Hippocampal formation (tissue), 2 donors: ENCODE data around the gene SLC12A5.
A peak's percentile ranks its signal among the peaks of the same experiment; 100 is the strongest.

Experiments
- DNase-seq, 2 donors: peaks; one replicate each; lab custom pipeline; 2025; lab: John Stamatoyannopoulos, UW

The SLC12A5 gene

DNA sequence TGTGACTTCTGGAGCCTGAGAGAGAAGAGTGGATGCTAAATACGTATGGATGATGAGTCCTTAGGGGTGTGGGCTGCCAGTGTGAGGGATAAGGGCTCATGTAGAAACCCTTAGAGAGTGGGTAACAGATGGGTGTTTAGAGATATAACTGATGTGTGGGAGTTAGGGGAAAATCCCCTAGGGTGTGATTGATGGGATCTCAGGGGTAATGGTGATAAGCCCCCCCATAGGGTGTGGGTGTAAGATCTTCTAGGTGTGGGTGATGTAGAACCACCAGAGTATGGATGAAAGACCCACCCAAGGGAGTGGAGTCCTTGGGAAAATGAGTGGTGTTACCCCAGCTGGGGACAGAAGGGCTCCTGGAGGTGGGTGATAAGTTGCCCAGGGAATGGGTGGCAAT is 26.3 kb downstream of the SLC12A5 start:
- no peak for DNase-seq

DNA sequence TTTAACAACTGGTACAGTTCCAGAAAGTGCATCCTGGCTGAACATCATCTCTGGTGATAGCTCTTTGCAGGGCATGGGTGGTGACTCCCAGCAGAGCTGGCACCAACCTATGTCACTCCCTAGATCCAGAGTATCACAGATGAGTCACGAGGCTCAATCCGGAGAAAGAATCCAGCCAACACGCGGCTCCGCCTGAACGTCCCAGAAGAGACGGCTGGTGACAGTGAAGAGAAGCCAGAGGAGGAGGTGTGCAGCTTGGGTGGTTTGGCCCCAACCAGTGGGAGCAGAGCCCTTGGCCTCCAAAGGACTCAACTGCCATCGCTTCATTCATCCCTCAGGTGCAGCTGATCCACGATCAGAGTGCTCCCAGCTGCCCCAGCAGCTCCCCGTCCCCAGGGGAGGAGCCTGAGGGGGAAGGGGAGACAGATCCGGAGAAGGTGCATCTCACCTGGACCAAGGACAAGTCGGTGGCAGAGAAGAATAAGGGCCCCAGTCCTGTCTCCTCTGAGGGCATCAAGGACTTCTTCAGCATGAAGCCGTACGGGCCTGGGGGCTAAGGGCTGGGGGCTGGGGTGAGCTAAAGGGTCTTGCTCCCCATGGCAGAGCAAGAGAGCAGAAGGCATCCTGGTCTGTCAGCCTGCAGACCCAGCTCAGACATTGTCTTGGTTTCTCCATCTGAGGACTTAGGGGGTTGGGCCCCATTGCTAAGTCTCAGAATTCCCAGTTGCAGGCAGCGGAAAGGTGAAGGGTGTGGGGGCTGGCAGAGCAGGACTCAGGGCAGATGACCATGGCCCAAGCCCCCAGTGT is 27.2 kb downstream of the SLC12A5 start:
- no peak for DNase-seq

DNA sequence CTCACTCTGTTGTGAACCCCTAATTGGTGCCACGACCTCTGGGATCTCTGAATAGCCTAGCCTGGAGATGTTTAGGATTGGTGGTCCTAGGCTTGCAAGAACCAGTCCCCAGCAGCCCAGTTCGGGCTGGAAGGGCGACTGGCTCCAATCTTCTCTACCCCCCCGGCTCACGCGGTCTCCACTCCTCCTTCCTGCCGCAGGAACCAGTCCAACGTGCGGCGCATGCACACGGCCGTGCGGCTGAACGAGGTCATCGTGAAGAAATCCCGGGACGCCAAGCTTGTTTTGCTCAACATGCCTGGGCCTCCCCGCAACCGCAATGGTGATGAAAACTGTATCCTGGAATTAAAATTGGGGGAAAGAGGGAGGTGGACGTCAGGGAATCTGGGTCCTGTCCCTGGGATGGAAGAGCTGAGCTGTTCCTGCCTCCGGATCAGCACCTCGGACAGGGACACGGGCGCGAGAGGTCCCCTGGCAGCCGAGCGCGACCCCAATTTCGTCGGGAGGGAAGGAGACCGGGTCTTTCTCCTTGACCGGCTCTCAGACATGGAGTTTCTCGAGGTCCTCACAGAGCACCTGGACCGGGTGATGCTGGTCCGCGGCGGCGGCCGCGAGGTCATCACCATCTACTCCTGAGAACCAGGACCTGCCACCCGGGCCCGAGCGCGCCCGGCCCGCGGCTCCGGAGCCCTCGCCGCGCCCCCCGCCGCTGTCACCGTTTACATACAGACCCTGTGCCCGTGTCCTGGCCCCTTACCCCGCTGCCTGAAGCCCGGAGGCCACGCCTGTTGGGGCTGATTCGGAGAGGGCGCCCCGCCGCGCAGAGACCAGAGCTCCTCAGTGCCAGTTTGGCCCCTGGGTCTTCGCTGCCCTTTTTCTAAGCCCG is 28.2 kb downstream of the SLC12A5 start:
- DNase-seq: no peak

DNA sequence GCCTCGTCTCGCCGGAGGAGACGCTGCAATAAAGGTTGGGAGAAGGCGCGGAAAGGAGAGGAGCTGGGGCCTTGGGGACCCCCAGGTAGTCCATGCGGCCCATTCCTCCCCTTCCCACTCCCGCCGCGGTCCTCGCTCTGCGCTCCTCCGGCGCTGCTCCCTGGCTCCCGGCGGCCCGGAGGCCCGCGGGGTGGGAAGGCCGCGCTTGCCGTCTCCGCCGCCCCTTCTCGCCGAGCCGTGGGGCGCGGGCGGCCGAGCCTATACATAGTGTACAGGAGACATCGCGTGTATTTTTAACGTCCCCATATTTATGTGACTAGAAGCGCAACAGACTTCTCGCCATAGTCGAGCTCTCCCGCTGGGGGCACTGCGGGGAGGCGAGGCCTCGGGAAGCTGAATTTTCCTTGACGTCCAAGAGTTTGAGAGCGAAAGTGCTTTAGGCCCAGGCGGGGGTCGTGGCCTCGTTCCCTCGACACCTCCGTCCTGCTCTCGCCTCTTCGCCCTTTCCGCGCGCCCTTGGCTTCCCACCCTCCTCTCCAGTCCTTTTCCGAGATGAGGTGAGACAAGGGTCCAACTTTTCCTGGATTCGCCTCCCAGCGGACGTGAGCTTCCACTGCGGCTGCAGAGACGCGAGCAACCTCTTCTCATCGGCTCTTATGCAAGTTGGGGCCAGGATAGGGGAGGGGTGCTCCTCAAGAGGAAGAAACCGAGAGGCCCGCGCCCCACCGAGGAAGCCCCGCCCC is 29.0 kb downstream of the SLC12A5 start:
- peak; percentile 9 to 37 for DNase-seq

DNA sequence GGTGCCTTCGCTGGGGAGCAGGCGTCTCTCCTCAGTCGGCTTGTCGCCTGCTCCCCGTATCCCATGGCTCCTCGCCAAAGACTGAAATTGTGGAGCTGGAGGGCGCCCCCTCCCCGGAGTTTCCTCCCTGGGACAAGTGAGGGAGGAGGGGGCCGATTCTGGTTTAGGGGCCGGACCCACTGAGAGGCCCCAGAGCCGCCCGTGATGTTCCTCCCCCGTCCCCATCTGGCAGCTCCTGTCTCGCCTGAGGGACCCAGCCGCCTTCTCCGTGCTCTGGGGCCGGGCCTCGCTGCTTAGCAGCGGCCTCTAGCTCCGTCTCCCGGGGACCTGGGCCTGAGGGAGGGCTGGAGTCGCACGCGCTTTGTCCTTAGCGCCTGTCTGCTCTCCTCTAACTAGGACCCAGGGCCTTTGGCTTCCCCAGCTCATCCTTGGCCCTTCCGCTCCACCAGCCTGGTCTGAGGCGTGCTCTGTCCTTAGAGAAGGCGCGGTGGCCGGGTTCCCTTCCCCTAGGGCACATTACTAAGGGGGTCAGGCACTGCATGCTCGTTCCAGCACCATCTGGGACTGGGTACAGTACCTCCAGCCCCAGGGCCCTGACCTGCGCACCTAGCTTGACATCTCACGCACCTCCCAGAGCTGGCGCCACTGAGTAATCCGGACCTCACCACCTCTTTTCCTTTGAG is 29.7 kb downstream of the SLC12A5 start:
- no peak for DNase-seq

DNA sequence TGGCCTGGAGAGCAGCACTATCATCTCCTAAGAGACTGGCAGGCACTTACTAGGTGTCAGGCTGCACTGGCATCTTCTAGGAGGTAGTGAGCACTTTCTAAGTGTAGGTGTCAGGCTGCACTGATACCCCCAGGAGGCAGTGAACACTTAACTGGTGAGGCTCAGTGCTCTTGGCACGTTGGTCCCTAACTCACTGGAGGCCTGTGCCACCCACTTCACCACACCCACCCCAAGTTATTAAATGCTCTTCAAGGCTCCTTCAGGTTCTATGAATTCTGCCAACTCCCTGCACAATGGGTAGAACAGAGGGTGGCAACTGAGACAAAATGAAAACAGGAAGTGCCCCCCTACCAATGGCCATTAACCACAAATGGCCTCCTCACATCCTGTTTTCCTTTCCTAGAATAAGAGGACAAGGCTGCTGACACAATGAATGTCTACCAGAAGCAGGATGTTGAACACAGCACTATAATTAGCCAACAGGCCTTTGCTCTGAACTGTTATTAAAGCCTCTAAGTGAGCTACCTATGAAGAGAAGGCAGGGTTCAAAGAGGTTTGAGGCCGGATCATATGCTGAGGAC is 31.4 kb downstream of the SLC12A5 start:
- DNase-seq: no peak

DNA sequence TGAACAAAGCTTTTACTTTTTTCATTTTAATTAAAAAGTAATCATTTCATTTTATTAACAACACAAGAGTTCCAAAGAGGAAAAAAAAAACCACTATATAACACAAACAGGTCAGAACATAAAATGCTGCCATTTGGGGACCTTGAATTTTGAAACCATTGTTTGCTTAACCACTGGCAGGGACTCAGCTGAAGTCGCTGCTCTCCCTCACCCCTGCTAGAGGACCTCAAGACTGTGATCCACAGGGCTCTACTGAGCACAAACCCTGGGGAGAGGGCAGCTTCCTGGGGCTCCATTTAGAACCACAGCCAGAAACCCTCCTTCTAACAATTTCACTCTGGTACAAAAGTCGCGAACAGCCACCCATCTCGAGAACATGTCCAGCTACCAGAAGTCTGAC is 32.0 kb downstream of the SLC12A5 start:
- no peak for DNase-seq

DNA sequence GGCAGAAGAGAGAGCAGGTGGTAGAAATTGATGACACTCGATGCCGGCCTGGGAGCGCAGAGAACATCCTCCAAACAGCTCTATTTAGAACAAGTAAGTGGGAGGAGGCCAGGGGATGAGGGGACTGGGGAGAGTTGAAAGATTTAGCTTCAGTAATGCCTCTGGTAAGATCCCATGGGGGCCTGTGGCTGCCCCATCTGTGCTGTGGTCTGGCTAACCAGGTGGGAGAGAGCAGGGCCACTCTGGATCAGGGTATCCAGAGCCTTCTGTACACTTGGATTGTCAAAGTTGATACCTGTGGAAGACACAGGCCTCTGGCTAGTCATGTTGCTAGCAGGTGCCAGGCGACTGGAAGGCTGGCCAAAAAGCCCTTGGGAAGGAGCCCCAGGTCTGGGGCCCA is 33.1 kb downstream of the SLC12A5 start:
- DNase-seq: no peak

DNA sequence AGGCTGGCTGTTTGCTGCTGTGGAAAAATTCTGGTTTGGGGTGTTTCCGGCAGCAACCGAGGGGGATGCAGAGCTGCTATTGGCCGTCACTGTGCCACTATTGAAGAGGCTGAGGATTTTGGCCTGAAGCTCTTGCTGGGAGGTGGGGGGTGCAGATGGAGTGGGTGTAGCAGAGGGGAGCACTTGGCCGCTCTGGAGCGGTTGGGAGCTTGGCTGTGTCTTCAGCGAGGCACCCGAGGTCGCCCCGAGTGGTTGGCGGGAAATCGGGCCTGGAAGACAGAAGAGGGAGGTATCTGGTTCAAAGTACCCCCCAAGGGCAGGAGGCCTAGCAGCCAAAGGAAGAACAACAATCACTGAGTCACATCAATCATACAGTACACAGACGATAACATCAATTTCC is 33.6 kb downstream of the SLC12A5 start:
- no peak for DNase-seq

DNA sequence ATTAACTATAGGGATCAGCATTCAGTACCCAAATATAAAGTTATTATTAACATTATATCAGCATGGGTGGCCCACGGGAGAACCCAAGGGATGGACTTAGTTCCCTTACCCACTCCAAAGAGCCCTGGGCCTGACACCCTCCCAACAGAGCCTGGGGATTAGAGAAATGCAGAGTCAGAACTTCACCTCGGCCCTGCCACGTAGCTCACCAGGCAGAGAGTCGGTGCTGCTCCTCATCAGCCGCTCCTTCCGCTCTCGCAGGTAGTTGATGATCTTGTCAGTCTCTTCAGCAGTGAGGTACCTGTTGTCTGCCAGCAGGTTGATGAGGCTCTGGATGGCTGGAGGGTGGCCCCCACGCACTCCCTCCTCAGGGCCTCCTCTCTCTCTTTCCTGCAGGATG is 34.1 kb downstream of the SLC12A5 start:
- DNase-seq: no peak

DNA sequence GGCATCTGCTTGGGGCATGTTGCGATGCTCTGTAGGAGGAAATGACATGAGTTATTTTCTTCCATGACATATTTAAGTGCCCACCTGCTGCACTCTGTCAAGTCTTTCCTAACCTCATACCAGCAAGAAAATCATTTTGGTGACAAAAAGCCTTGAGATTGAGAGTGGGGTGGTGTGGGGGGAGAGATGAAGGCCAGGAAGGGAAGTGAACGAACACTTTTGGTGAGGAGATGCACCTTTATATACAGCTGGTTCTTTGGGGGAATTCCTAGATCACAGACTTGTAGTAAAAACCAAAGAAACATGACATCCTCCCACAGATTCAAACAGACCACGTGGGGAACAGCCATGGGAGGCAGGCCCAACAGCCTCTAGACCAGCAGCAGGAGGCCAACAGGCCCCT is 34.6 kb downstream of the SLC12A5 start:
- no peak for DNase-seq

DNA sequence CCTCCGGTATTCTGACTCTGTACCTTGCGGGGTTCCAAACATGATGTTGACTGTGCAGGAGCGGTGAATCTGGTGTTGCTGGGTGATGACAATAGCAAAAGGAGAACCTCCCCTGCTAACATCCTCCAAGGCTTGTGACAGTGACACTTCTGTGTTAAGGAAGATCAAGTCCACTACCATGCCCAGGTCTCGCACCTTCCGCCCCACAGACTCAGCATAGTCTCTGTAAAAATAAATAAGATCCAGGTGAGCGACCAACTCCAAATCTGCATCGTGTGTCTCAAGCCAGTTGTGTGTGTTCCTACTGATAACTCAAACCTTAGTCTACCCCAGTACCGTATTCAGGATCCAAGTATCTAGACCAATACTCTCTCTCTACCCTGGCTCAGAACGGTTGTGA is 36.0 kb downstream of the SLC12A5 start:
- DNase-seq: no peak

DNA sequence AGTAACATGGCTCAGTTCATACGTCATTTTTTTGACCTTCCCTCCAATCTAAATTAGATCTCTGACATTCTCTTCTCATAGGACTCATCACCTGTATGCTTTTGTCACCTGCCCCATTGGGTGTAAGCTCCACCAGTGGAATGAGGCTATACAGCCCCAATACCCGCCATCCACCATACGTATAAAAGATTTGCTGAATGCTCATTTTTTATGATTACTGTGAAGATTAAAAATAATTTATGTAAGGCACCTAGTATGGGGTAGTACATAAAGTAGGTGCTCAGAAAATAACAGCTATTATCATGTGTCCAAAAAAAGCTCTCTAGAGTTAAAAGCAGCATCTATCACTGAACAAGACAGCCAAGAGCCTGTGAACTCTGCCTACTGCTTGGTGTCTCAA is 36.7 kb downstream of the SLC12A5 start:
- no peak for DNase-seq

DNA sequence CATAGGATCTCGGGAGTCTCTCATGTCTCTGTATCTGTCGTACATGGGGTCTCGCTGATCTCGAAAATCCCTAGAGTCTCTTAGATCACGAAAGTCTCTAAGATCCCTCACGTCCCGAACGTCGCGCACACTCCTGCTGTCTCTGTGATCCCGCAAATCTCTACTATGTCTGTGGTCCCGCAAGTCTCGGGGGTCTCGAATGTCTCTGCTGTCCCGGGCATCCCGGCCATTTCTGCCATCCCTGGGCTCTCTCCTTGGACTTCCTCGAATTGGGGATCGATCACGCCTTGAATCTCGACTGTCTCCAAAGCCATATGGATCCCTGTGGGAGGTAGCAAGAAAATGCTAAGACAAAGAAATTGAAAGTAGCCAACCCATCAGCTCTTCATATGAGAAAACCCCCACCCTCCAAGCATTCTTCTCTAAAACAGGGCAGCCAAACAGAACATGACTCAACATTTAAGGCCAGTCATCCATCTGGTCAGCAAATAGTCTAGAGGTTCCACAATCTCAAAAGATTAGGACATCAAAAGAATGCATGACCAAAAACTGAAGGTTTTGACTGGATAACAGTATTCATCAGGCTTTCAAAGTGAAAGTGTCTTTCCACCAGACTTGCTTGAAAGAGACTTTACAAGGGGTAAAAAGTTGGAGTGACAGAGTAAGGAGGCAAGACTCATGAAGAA is 41.3 kb downstream of the SLC12A5 start:
- DNase-seq: no peak

DNA sequence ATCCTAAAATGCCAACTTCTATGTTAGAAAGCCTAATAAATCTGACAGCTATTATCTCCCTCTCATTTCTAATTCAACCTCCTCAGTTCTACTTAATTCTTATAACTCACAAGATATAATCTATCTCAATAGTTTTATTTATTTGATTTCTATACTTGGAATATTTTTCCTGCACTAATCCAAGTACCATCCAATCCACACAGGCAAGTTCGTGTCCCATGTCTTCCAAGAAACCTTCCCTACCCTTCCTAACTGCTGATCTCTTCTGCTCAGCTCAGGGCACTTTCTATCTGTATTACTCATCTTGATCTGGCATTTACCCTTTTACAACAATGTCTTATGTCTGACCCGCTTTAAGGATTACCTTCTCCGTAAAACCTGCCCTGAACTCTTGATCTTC is 42.6 kb downstream of the SLC12A5 start:
- no peak for DNase-seq

DNA sequence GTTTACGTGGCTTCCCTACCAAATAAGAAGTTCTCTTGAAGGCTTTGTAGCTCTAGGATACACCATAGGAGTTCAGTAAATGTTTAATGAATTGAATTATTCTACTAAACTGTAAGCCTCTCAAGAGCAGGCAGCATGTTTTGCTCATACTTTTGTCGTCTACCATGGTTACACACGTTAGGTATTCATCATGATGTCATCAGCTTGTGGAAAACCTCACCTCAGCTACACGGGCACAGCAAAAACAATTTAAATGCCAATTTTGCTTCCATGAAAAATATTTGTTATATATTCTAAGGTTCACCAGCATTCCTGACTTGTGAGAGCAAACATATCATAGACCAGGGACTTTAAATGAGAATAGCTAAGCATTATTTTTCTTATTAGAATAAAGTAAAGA is 44.0 kb downstream of the SLC12A5 start:
- DNase-seq: no peak

DNA sequence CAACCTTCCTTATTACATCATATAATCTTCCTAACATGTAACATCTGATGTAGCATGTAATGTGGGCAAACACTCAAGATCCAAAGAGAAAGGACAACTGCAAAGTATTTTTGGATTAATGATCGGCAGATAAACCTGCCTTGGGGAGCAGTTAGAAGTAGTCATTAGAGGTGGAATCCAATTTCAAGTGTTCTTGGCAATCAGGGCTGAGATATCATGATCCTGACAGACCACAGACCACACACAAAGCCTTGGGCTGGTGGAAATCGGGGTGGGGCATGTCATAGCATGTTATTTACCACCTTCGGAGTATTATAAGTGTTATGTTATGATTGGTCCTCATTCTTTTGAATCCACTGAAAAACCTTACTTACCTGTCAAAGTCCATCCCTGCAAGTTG is 44.4 kb downstream of the SLC12A5 start:
- DNase-seq: no peak

DNA sequence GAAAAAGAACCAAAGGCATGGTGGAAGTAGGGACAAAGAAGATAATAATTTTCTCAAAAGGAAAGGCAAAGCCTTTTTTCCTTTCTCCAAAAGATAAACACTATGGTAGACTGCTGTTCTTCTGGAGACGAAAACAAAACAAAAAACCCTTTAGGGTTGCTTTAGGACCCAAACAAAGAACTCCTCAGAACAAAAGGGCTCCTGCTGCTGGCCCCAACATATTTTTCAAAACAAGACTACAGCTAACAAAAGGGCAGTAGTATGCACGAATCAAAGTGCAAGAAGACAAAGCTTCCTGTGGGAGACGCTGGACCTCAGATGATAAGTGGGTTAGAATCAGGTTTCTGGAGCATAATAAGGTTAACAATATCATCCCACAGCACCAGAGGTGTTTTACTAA is 45.0 kb downstream of the SLC12A5 start:
- DNase-seq: no peak

DNA sequence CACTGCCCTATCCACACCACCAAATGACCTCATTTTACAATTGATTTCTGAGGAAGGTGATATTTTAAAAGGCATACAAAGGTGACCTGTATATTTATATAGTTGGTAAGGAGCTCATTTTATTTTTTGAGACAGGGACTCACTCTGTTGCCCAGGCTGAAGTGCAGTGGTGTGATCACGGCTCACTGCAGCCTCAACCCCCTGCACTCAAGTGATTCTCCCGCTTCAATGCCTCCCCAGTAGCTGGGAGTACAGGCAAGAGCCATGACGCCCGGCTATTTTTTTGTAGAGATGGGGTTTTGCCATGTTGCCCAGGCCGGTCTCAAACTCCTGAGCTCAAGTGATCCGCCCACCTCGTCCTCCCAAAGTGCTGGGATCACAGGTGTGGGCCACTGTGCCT is 47.8 kb downstream of the SLC12A5 start:
- no peak for DNase-seq

DNA sequence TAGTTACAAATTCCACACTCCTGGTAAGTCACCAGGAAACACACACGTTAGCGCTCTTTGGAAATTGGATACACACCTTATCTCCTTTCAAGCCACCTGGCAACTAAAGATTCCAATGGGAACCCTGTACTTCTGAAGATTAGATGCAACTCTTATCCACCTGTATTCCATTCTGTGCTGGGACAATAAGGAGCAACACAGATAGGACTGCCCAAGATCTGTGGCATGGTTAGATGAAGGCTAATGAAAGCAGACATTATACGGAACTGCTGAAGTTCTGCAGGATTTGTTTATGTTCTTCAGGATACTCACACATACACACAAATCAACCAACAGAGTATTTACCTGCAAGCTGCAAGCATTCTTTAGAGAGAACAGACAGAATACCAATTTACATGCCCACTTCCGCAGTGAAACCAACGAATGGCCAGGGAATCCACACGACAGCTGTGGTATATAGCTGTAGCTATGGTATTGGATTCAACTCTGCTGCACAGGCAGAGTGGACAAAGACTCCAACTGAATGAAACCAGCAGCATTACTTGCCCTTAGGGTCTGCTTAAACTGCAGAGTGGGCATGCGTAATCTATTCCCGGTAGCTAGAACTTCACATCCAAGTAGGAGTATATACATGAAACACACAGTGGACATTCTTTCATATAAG is 48.8 kb downstream of the SLC12A5 start:
- no peak for DNase-seq
